Fibroblast of skin of back (primary cell): Measurements from ENCODE around the gene OR2T27. TPM values are rescaled to one million over a fixed set of nuclear protein-coding genes. Genes with fewer than 3 reads are reported as not detected.
"Not testable (repeated sequence)": the region's sequence is repeated elsewhere in the genome, so short reads cannot be mapped to it uniquely, and the experiment has no call there.

Source experiments
- DNase-seq: peaks from one replicate; pipeline ENCODE4 v3.0.0-alpha.2; 2013
- polyA plus RNA-seq, 2 experiments: library from polyadenylated mRNA; unstranded; fragments of 120-200 nt; gene quantifications; one replicate each; pipeline ENCODE4 v1.2.1, GENCODE V29; 2013; ENCODE audit not compliant: insufficient read length in 2 of 2

Gene OR2T27, protein sequence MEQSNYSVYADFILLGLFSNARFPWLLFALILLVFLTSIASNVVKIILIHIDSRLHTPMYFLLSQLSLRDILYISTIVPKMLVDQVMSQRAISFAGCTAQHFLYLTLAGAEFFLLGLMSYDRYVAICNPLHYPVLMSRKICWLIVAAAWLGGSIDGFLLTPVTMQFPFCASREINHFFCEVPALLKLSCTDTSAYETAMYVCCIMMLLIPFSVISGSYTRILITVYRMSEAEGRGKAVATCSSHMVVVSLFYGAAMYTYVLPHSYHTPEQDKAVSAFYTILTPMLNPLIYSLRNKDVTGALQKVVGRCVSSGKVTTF
- polyA plus RNA-seq (2013, experiment 1 of 2; ENCODE audit: insufficient read length), result not detected
- not detected for polyA plus RNA-seq (2013, experiment 2 of 2; ENCODE audit: insufficient read length)

DNA sequence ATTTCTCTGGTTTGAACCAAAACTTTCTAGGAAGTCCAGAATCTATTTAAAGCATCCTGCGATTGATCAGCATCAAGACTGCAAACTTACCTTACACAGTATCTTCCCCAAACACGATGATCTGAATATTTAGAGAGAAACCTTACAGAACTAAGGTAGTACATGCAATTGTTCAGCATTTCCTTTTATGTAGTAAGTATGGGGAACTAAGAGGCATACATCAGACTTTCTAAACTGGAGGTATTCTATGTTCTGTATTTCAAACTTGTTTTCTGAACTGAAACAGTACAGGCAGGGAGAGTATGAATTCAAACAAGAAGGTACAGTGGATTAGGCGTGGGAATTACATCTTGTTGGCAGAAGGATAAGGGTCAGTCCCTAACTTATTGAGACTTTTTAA, at the start of gene OR2T27:
OR2T27 (minus strand) TSS at position 175 of the 400 bp plus-strand sequence. CDS start 4,644 bp downstream, outside the sequence.
- DNase-seq, result not testable (repeated sequence)

DNA sequence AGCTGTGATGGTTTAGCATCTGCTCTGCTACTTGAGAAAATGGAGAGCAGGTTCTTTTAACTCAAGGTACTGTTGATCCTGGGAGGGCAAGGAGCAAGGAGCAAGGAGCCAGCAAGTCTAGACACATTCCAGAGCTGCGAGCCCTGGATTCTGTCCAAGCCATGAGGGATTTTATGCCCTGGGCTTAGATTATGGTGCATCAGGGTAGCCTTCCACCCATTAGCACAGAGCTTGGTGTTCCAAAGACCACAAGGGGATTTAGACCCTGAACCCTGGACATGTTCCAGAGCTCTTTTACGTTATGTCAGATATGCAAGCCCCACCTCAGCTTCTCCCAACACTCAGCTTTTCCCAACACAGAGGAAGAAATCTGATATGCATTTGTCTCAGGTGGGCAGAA, 49.3 kb upstream of the OR2T27 start:
- DNase-seq, result no peak

DNA sequence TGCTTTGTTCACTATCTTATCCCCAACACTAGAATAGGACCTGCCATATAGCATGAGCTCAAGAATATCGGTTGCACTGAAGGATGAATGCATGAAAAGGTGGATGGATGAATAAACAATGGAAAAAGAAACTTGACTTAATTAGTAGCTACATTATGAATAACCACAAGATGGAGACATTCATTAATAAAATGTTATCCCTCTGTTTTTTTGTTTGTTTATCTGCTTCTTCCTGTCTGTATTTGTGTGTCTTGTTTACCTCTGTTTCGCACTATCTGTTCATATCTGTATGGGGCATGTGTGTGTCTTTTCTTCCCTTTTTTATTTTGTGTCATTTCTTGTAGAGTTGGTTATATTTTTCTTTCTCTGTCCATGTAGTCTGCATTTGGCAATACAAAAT, 48.3 kb upstream of the OR2T27 start:
- no peak for DNase-seq

DNA sequence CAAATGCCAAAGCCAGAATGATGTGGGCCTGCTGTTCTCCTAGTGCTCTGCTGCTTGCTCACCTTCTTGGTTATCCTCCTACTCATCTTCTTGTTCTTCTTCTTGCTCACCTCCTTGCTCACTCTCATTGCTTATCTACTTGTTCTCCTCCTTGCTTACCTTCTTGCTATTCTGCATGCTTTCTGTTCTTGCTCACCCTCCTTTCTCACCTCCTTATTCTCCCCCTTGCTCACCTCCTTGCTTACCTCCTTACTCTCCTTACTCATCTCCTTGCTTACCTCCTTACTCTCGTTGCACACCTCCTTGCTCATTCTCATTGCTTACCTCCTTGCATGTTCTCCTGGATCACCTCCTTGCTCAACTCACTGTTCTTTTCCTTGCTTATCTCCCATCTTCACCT, 47.4 kb upstream of the OR2T27 start, which contains the start of gene OR14I1:
OR14I1 (minus strand) TSS at position 53 of the 400 bp plus-strand sequence.
- no peak for DNase-seq

DNA sequence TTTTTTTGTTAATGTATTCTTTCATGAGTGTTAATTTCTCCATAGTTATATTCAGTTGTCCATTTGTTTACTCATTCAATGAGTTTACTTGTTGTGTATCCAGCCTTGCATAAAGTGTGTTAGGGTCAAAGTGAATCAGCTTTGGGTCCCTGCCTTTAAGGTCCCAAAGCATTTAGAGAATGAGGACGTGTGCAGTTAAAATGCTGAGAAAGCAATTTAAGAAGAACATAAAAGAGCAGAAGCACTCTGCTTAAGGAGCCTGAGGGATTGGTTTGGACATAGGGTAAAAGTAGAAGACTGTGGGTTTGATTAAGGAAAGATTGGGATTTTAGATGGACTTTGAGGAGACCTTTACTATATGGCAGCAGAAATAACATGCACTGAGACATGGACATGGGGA, 43.8 kb upstream of the OR2T27 start:
- no peak for DNase-seq

DNA sequence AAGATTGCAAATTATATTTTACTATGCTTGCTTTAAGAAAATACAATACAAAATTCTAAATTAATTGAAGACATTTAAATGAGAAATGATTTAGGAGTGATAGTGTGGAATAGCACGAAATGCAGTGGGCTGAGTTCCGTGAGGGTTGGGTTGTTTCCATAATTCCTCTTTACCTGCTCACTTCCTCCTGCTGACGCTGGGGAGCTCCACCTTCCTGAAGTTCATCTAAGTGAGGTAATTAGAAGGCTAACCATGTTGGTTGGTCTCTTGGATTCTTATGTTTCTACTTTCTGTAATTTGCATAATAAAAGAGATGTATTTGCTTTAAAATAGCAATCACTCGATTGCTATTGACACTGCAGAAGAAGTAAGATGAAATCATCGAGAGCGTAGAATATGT, 42.6 kb upstream of the OR2T27 start:
- no peak for DNase-seq

DNA sequence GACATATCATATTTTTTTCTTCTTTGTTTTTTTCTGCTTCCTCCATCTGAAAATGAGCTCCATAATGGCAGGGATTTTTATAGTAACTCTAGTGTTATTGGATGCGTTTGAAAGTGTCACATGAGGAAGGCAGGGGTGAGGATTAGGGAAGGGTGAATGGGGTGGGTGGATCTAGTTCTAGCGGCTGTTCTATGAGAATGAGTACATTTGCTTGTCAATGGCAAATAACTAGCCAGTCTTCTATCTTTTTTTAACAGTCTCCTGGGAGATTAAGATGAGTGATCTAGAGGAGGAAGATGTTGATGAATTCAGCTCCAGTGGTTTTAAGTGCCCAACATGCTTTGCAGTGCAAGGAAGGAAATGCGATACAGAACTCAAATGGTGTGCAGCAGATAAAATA, 41.4 kb upstream of the OR2T27 start:
- no peak for DNase-seq

DNA sequence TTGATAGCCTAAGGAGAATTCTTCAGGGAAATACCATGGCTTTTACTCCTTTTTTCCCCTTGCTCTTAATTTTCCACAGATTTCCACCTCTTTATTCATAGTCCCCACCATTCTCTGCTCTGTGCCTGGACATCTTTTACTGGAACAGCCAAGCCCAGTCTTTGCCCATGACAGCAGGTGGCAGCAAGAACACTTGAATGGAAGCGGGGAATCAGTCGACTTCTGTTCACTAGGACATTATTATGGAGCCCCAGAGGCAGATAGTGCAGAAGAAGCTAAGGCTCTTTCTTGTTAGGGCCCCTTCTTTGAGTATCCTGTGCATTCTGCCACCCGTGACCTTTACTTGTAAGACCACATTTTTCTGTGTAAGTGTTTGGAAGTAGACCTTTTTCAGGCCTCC, 40.9 kb upstream of the OR2T27 start:
- DNase-seq, result no peak

DNA sequence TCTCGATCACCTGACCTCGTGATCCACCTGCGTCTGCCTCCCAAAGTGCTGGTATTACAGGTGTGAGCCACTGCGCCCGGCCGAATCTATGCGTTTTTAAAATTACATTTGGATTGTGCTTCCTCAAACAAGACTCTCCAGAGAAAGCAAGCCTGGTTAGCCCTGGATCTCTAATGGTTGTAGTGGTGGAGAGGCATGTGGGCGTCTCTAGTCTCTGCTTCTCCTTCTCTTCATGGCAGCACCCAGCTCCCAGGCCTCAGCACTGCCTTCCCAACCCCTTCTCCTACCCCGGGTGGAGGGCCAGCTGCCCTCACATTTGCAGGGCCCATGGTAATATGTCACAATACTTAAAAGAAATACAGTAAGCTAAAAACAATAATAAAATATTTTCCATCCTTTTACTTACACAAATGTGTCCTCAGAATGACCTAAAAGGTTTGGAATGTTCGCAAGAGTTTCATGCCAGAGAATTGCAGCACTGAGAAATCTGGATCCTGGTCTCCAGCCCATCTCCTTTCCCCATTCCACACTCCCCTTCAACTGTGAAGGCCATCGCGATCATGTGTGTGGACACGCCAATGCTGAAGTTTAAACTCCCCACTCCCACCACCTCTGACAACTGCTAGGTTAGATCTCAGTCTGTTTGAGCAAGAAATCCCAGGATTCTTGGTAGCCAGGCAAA, 40.3 kb upstream of the OR2T27 start:
- DNase-seq, result no peak

DNA sequence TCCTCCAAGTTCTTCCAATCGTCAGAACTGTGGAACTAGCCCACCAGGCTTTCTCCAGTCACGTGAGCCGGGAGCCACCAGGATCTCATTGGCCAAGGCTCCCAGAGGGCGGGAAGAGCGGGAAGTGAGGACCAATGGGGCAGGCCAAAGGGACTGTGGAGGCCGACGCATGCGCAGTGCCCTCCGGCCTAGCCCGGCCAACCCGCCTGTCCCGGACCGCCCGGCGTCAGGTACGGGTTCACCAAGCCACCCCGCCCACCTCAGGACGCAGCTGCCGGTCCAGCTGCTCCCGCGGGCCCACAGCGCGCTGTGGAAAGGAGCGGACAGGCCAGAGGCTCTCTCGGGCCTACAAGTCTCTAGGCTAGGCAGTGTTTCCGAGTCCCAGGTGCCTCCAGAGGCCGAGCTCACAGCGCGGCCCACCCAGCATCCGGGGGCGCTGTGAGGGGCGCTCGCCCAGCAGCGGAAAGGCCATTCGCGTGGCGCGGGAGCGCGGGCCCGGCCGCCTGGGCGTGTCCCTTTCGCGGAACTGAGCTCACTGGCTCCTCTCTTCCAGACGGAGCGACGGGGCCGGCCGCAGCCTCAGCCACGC, 36.3 kb upstream of the OR2T27 start:
- DNase-seq, result no peak

DNA sequence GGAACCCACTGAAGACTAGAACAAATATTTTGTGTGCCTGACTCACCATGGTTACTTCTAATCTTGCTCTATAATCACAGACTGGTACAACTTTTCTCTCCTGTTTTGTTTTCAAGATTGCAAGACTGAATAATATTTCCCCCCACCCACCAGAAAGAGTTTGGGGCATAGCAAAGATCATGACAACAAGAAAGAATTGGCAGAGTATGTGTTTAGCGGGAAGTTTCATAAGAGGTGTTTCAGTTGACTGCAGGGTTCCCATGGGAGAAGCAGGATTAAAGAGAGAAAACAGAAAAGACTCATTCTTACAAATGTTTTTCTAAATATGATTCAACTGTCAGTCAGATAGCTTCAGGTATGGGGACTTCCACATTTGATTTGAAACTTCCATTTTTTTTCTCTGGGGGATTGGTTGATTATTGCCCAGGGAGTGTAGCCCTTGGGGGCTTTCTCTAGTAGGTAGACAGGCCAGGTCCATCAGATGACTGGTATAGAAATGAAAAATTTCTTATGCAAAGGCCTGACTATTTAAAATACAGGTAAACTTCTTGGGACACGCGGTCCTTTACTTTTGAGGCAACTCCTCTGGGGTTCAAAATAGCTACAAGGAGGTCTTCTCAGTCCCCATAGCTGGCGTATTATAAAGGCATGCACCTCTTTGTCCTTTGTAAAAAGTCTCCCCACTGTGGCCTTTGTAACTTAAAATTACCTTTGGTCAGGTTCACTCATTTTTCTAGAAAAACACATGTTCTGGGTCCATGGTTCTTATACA, 33.4 kb upstream of the OR2T27 start:
- DNase-seq, result no peak

DNA sequence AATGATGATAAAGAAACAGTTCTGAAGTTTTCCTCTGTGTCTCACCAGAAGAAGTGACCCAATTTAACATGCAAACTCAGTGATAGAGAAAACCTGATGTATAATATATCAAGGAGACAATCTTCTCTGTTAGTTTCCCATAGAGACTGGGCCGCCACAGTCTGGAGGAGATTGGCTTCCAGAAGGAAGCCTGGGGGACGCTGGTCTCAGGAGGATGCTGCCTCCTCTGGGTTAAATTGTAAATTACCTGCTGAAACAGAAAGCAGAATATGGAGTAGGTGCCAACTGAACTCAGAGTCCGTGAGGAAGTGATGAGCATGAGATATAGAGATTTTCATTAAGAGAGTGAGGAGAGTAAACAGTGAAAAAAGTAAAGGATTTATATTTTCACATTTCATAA, 31.5 kb upstream of the OR2T27 start:
- DNase-seq, result no peak

DNA sequence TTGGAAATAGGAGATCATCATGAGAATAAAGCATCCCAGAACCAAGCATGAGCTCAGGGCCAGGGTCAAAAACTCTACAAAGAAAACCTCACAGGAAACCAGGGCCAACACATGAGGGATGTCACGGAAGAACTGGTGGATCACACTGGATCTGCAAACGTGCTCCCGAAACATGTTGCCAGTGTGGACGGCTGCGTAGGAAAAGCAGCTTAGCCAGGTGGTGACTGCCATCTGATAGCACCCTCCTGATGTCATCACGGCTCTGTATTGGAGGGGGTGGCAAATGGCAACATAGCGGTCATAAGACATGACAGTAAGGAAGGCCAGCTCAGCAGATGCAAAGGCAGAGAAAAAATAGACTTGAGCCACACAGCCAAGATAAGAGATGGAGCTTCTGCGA, 26.3 kb upstream of the OR2T27 start:
- no peak for DNase-seq

DNA sequence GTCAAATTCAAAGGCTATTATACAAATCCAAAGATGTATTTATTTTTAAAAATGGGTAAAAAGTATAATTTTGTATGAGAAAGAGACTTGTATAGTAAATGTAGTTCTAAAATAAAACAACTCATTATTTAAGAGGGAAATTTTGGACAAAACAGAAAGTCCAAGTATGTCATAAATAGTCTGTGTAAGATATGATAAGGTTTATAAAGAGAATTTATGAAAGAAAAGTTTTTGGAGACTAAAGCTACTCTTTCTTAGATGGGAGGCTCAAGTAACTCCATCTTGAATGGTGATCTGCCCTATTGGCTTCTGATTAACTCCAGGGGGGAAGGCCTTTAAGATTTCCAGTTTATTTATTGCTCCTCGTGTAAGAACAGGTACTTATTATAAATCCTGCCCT, 14.7 kb upstream of the OR2T27 start:
- no peak for DNase-seq

DNA sequence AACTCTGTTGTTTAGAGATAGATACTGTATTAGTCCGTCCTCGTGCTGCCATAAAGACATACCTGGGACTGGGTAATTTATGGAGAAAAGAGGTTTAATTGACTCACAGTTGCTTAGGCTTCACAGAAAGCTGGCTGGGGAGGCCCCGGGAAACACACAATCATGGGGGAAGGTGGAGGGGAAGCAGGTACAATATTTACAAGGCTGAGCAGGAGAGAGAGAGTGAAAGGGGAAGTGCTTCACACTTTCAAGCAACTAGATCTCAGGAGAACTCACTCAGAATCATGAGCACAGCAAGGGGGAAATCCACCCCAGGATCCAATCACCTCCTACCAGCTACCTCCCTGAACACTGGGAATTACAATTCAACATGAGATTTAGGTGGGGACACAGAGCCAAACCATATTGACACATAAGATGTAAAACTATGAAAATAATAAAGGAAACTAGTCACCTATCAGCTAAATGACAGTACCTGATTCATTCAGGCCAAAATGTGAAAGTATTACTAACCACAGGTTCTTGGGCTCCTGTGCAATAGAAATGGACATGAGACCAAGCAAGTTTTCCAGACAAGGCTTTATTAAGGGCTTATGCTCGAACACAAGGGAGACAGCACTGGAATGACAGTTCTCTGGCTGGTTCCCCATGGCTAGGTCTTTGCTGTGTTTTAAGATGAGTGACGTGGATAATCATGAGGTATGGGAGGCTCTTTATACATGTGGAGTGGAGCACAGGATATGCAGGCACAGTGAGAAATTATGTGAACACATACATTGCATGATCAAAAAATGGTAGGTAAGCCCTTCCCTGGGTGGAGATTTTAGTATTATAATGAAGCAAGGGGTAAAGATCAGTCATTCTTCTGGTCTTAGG, 8.4 kb upstream of the OR2T27 start:
- not testable (repeated sequence) for DNase-seq

DNA sequence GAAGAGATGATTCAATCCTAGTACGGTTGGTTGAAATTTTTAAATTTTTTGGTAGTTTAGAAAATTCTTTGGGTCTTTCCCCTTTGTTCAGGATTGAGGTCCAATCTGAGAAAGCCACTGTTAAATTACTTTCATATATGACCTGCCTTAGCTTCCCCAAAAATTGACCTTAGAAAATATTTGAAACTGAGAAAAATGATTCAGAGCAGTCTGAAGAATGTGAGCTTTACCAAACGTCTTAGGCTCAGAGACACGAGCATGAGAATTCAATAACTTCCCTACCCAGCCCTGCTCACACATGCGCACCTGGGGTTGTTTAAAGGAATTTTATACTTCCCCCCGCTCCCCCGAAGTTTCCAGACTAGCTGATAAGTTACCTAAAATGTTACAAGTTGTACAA, 1.5 kb upstream of the OR2T27 start:
- not testable (repeated sequence) for DNase-seq

DNA sequence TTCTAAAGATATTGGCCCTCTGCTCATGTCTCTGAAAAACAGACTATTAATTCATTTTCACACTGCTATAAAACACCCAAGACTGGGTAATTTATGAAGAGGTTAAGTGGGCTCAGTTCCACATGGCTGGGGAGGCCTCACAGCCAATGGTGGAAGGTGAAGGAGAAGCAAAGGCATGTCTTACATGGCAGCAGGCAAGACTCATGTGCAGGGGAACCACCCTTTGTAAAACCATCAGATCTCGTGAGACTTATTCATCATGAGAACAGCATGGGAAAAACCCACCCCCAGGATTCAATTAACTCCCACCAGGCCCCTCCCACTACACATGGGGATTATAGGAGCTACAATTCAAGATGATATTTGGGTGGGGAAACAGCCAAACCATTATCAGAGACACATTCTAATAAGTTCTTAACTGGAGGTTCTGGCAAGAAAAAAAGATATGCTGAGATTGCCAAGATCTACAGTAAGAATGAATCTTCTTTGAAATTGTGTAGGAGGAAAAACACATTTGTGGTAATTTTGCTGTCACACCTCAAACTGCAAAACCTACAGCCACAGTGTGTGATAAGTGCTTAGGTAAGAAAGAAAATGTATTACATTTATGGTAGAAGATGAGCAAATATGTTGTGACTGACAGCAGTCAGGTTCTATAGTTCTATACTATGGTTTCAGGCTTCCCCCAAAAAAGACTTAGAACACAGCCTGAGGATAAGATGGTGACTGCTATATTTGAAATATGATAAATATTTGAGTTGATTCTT, 6.4 kb downstream of the OR2T27 start:
- not testable (repeated sequence) for DNase-seq

DNA sequence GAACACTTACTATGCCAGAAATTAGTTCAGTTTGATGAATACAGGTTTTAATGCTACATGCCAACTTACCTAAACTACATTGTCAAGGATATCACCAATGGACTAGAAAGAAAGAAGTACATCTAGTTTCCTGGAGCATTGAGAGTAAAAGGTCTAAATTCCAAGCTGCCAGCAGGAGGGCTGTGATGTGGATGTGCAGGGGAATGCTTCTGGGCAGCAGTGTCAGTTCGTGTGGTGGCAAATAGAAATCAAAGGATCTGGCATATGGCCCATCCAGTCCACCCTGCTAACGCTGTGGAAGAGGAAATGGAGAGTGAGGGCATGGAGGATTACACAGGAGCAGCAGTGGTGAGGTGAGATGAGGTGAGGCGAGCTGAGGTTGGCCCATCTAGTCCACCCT, 10.2 kb downstream of the OR2T27 start, which contains the start of gene OR2T35:
OR2T35 (minus strand) TSS at position 101 of the 400 bp plus-strand sequence. CDS start 6,020 bp downstream, outside the sequence.
- not testable (repeated sequence) for DNase-seq

DNA sequence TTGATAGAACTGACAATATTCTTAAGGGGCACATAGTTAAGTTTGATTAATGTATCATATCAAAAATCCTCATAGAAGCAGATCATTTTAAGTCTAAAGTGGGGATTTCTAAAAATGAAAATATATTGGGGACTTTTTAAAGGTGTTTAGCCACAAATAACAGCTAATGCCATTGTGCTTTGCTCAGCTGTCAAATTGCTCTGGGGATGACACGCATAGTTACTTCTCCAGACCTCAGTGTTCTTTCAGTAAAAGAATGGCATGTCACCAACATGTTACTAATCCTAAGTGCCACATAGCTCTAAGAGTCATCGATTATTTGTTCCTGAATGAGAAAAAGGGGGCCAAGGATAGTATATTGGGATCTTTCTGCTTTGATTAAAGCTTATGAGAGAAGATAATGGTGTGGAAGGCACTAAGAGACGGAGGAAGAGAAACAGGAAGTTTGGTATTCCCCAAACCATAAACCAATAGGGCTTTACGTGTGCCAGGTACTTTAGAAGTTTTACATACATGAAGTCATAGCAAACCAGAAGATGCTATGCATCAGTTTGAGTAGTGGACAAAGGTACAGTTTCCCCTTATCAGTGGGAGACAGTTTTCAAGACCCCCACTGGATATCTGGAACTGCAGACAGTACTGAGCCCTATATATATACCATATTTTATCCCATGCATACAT, 12.2 kb downstream of the OR2T27 start:
- DNase-seq, result not testable (repeated sequence)

DNA sequence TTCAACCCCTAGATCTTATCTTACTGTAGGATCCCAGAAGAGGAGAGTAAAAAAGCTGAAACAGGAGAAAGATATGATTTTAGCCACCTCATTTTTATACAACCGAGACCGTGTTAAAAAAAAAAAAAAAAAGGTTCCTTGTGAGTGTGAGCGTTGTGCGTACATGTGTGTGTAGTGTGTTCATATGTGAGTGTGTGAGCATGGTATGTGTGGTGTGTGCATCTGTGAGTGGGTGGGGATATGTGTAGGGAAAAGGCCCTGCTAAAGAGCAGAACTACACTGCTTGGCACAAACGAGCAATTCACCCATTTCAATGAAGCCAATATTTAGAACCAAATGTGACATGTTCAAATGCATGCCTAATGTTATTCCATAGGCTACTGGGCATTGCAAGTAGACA, 13.7 kb downstream of the OR2T27 start:
- DNase-seq, result not testable (repeated sequence)
